Esophagus squamous epithelium (tissue), 4 donors: ENCODE results near the gene PLEKHS1.

Experiments used
- POLR2A ChIP-seq, 4 donors: fragments of 450-650 bp; IDR thresholded peaks; one replicate each; pipeline ENCODE4 v1.6.1; 2017; ENCODE audit warnings: antibody characterized with exemption in 4 of 4, mild to moderate bottlenecking in 4 of 4, moderate library complexity in 3 of 4
- TF ChIP-seq, protein P1 (sequence below), 6 experiments: fragments of 450-650 bp in 4 of 6; fragments of 200-600 bp in 2 of 6; sonication (generic) in 2 of 6; IDR thresholded peaks; one replicate each; pipeline ENCODE4 v1.5.1; 2016 to 2019; ENCODE audit warnings: antibody characterized with exemption in 6 of 6, mild to moderate bottlenecking in 4 of 6, moderate library complexity in 4 of 6

DNA sequence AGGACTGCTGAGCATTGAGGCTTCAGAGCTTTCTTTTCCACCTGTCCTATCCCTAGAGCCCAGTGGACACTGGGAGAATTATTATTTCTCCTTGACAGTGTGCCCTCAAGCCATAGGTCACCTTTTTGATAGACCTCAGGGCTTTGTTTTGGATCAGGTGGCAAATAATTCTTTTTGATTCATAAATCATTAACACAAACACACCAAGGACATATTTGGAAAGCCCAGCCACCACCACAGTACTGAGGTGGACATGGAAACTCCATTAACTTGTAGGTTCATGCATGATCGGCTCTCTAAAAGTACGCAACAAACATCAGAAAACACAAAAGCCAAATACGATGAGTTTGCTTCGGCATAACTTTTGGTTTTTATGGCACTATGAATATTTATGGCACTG lies 17.8 kb upstream of the PLEKHS1 start:
- TF ChIP-seq, protein P1, sequence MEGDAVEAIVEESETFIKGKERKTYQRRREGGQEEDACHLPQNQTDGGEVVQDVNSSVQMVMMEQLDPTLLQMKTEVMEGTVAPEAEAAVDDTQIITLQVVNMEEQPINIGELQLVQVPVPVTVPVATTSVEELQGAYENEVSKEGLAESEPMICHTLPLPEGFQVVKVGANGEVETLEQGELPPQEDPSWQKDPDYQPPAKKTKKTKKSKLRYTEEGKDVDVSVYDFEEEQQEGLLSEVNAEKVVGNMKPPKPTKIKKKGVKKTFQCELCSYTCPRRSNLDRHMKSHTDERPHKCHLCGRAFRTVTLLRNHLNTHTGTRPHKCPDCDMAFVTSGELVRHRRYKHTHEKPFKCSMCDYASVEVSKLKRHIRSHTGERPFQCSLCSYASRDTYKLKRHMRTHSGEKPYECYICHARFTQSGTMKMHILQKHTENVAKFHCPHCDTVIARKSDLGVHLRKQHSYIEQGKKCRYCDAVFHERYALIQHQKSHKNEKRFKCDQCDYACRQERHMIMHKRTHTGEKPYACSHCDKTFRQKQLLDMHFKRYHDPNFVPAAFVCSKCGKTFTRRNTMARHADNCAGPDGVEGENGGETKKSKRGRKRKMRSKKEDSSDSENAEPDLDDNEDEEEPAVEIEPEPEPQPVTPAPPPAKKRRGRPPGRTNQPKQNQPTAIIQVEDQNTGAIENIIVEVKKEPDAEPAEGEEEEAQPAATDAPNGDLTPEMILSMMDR (IDR thresholded peaks at IDR 0.05), result no peak
- no peak for TF ChIP-seq POLR2A (IDR thresholded peaks at IDR 0.05)
